Measurements from ENCODE around the gene CACNA1C.

CACNA1C gene

DNA sequence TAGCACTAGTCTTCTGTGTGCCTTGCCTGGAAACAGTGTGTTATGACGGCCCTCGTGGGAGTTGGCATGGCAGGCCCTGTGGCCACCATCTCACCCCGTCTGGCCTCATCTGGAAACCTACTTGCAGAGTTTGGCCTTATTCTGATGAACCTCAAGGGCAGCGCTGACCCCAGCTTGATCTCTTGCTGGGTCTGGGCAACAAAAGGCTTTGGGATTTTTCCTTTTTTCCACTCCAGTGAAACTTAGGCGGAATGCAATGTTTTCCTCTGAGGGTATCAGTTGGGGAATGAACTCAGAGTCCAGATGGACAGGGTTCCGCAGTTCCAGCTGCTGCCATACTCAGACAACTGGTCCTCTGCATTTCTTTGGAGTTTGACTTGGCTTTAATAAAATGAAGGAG lies 15.9 kb downstream of the CACNA1C start:
- TF ChIP-seq, protein P1, sequence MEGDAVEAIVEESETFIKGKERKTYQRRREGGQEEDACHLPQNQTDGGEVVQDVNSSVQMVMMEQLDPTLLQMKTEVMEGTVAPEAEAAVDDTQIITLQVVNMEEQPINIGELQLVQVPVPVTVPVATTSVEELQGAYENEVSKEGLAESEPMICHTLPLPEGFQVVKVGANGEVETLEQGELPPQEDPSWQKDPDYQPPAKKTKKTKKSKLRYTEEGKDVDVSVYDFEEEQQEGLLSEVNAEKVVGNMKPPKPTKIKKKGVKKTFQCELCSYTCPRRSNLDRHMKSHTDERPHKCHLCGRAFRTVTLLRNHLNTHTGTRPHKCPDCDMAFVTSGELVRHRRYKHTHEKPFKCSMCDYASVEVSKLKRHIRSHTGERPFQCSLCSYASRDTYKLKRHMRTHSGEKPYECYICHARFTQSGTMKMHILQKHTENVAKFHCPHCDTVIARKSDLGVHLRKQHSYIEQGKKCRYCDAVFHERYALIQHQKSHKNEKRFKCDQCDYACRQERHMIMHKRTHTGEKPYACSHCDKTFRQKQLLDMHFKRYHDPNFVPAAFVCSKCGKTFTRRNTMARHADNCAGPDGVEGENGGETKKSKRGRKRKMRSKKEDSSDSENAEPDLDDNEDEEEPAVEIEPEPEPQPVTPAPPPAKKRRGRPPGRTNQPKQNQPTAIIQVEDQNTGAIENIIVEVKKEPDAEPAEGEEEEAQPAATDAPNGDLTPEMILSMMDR (conservative IDR thresholded peaks at IDR 0.05): no peak
- no peak overlapping the region for H3K27ac ChIP-seq

DNA sequence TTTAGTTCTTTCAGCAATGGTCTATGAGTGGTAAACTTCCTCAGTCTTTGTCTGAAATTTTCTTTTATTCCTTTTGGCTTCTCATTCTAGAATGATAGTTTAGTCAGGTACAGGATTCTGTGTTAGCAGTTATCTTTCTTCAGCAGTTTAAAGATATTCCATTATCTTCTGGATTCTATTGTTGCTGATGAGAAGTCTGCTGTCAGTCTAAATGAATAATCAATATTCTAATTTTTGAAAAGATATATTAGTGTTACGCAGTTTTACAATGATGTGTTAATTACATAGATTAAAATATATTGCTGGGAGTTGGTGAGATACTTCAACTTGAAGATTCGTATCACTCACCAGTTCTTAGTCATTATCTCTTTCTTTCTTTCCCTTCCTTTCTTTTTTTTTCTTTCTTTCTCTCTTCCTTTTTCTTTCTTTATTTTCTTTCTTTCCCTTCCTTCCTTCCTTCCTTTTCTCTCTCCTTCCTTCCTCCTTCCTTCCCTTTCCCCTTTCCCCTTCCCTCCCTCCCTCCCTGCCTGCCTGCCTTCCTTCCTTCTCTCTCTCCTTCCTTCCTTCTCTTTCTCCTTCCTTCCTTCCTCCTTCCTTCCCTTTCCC lies 17.8 kb downstream of the CACNA1C start:
- TF ChIP-seq, protein P1 (conservative IDR thresholded peaks at IDR 0.05): no peak
- H3K27ac ChIP-seq: no peak overlapping the region

DNA sequence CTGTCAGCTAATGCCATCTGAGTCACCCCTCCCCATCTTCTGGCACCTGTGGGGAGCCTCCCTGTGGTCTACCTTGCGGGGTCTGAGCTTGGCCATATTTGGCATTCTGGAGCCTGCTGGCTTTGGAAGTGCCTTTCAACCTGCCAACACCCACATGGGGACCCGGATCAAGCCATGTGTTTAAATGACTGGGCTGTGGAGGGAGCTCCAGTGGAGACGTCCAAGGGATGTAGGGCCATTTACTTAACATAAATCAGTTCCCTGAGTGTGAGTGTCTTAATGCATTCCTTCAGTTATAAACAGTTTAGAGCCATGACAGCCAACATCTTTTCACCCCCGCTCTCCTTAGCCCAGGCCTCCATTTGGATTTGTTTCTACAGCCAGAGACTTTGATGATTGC lies 22.0 kb downstream of the CACNA1C start:
- H3K27ac ChIP-seq: no peak overlapping the region
- TF ChIP-seq, protein P1 (conservative IDR thresholded peaks at IDR 0.05): no peak

DNA sequence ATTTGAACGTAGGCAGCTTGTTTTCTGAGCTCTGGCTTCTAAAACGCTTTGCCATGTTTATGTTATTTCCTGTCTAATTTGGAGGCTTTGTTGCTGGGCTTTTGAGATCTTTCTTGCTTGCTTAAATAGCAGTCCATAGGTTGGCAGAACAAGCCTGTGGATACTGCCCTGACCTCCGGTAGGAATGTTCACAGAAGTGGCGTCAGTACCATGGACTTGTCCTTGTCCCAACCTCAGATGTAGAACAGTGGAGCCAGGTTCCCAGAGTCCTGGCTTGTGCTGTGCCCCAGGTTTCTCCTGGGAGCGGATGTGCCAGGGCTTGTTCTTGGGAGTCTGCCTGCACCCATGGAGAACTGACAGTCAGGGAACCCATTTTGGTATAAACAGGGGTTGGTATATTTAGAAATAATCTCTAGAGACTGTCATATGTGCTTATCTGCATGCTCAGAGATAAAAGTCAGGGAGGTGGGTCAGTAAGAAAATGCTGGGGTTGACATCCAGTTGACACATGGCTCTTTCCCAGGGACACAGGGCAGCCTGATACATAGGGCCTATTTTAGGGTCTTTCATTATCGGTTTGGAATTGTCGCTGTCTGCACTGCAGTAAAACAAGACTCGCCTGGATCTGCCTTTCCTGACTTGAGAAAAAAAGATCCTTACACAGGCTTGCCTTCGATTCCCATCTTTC lies 22.9 kb downstream of the CACNA1C start:
- TF ChIP-seq, protein P1 (conservative IDR thresholded peaks at IDR 0.05): no peak
- no peak overlapping the region for H3K27ac ChIP-seq

DNA sequence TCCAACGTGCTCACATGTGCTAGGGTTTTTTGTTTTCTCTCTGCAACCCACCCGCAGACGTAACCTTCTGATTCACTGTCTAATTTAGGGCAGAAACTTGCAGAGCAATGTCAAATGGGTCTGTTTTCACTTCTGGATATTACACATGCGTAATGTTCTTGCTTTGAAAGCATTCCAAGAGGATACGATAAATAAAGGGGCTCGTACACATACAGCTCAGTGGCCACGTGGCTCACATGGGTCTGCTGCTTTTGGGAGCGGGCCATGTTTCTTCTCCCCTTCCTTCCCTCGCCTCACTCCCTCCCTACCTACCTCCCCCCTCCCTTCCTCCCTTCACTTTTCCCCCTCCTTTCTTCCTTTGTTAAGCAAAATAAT lies 23.4 kb downstream of the CACNA1C start:
- no peak overlapping the region for H3K27ac ChIP-seq
- TF ChIP-seq, protein P1 (conservative IDR thresholded peaks at IDR 0.05): no peak

DNA sequence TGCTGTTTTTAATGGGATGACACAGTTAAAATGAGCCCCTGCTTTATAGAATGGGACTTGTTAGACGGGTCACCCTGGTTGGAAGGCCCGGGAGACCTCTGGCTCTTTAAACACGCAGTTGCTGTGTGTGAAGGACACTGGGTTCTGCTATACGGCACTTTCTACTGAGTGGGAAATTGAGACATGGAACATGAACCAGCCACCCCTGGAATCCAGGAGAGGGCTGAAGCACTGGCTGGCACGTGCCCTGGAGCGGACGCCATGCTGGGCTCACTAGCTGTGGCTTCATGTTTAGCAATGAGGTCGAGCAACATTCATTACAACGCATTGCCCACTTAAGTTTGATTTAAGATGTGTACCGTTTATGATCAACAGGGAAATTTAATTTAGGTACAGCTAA lies 23.9 kb downstream of the CACNA1C start:
- TF ChIP-seq, protein P1 (conservative IDR thresholded peaks at IDR 0.05): no peak
- no peak overlapping the region for H3K27ac ChIP-seq

DNA sequence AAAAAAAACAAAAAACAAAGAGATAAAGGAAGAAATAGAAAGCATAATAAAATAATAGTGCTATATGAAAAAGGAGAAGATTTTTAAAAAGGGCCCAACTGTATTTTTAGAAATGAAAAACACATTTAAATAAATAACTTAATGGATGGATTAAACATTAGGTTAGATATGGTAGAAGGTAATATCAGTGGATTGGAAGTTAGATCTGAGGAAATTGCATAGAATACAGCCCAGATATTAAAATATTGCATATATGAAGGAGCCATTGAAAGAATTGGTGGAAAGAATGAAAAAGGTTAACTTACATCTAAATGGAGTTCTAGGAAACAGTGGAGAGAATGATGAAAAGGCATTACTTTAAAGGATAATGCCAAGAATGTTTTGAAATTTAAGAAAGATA lies 27.8 kb downstream of the CACNA1C start:
- TF ChIP-seq, protein P1 (conservative IDR thresholded peaks at IDR 0.05): no peak
- H3K27ac ChIP-seq: no peak overlapping the region
